Anterior cingulate cortex (tissue), 58 donors: Measurements from ENCODE around the gene DPM2.
A peak's percentile ranks its signal among the peaks of the same experiment; 100 is the strongest.

Experiments used
- DNase-seq, 58 donors: peaks; one replicate each; lab custom pipeline; 2025; lab: John Stamatoyannopoulos, UW

Gene DPM2

GRCh38 chr9:127974001-127974768 lies 36.5 kb upstream of the DPM2 start:
- no peak for DNase-seq

- peak in 16 of 58 donors; percentile 27 to 58 (median 49) for DNase-seq
Observed at GRCh38 chr9:127973169-127974000, 35.7 kb upstream of the DPM2 start.

- peak in 38 of 58 donors; percentile 31 to 88 (median 68) for DNase-seq
Observed at GRCh38 chr9:127972236-127972871, 34.7 kb upstream of the DPM2 start.

- peak in 51 of 58 donors; percentile 44 to 96 (median 82) for DNase-seq
Observed at GRCh38 chr9:127971357-127972235, 33.9 kb upstream of the DPM2 start.

- no peak for DNase-seq
Observed at GRCh38 chr9:127970401-127971313, 33.0 kb upstream of the DPM2 start.

GRCh38 chr9:127968700-127969383 lies 31.2 kb upstream of the DPM2 start:
- peak in 40 of 58 donors; percentile 24 to 78 (median 60) for DNase-seq

GRCh38 chr9:127968042-127968441 lies 30.4 kb upstream of the DPM2 start:
- no peak for DNase-seq

- DNase-seq, result no peak
Observed at GRCh38 chr9:127967151-127967809, 29.6 kb upstream of the DPM2 start.

- no peak for DNase-seq
Observed at GRCh38 chr9:127966416-127967150, 28.9 kb upstream of the DPM2 start.

- DNase-seq, result peak in 1 of 58 donors; percentile 70
Observed at GRCh38 chr9:127965953-127966352, 28.3 kb upstream of the DPM2 start.

- no peak for DNase-seq
Observed at GRCh38 chr9:127963359-127964064, 25.9 kb upstream of the DPM2 start.

GRCh38 chr9:127963041-127963358 lies 25.3 kb upstream of the DPM2 start:
- DNase-seq, result no peak

GRCh38 chr9:127962278-127962677 lies 24.6 kb upstream of the DPM2 start:
- DNase-seq, result no peak

- no peak for DNase-seq
Observed at GRCh38 chr9:127961613-127962155, 24.0 kb upstream of the DPM2 start.

GRCh38 chr9:127961155-127961490 lies 23.5 kb upstream of the DPM2 start:
- DNase-seq, result no peak

GRCh38 chr9:127960410-127961154 lies 22.9 kb upstream of the DPM2 start:
- DNase-seq, result no peak
